HEK293T (cell line): Measurements from ENCODE around the gene GALNS.

ENCODE experiments used
- CTCF ChIA-PET: fragments of 350-600 bp; formaldehyde crosslinking; extraction: SDS; loops from one replicate; lab custom pipeline; 2021; ENCODE audit warnings: antibody characterized with exemption, inconsistent platforms; lab: Yijun Ruan, JAX
- POLR2A ChIA-PET: fragments of 350-600 bp; formaldehyde crosslinking; extraction: SDS; loops from one replicate; lab custom pipeline; 2020; ENCODE audit warnings: antibody characterized with exemption, inconsistent platforms; lab: Yijun Ruan, JAX
- DNase-seq: peaks from one replicate; pipeline ENCODE4 v3.0.0; 2012; ENCODE audit warnings: mixed read lengths; ENCODE audit errors: extremely low spot score
- ARNT ChIP-seq: fragments of 450-650 bp; IDR thresholded peaks from 2 replicates; pipeline ENCODE4 v1.6.1; 2017; ENCODE audit warnings: mild to moderate bottlenecking
- BHLHE40 ChIP-seq: fragments of 450-650 bp; IDR thresholded peaks from 2 replicates; pipeline ENCODE4 v1.6.1; 2016; ENCODE audit warnings: mild to moderate bottlenecking, moderate library complexity, borderline replicate concordance
- CTBP1 ChIP-seq: fragments of 450-650 bp; IDR thresholded peaks from 2 replicates; pipeline ENCODE4 v1.6.1; 2016; ENCODE audit warnings: borderline replicate concordance
- ELF4 ChIP-seq: fragments of 450-650 bp; IDR thresholded peaks from 2 replicates; pipeline ENCODE4 v1.6.1; 2017; ENCODE audit warnings: antibody characterized with exemption
- FOXA1 ChIP-seq: fragments of 450-650 bp; IDR thresholded peaks from 2 replicates; pipeline ENCODE4 v1.6.1; 2016; ENCODE audit warnings: mild to moderate bottlenecking
- FOXK2 ChIP-seq: fragments of 450-650 bp; IDR thresholded peaks from 2 replicates; pipeline ENCODE4 v1.6.1; 2016; ENCODE audit warnings: mild to moderate bottlenecking
- FOXM1 ChIP-seq: fragments of 450-650 bp; IDR thresholded peaks from 2 replicates; pipeline ENCODE4 v1.6.1; 2017; ENCODE audit warnings: mild to moderate bottlenecking, borderline replicate concordance
- HDGF ChIP-seq: fragments of 450-650 bp; IDR thresholded peaks from 2 replicates; pipeline ENCODE4 v1.6.1; 2017; ENCODE audit warnings: antibody characterized with exemption, borderline replicate concordance
- L3MBTL2 ChIP-seq: fragments of 450-650 bp; conservative IDR thresholded peaks from 2 replicates; pipeline ENCODE4 v1.6.1; 2016; ENCODE audit warnings: mild to moderate bottlenecking
- LEF1 ChIP-seq: fragments of 450-650 bp; IDR thresholded peaks from 2 replicates; pipeline ENCODE4 v1.6.1; 2017; ENCODE audit warnings: mild to moderate bottlenecking, borderline replicate concordance
- NFRKB ChIP-seq: fragments of 450-650 bp; IDR thresholded peaks from 2 replicates; pipeline ENCODE4 v1.6.1; 2016; ENCODE audit warnings: mild to moderate bottlenecking, moderate library complexity
- SP1 ChIP-seq: fragments of 450-650 bp; IDR thresholded peaks from 2 replicates; pipeline ENCODE4 v1.6.1; 2017
- SUZ12 ChIP-seq: fragments of 450-650 bp; IDR thresholded peaks from 2 replicates; pipeline ENCODE4 v1.6.1; 2016; ENCODE audit warnings: mild to moderate bottlenecking
- TARDBP ChIP-seq: fragments of 450-650 bp; IDR thresholded peaks from 2 replicates; pipeline ENCODE4 v1.6.1; 2016
- ZNF384 ChIP-seq: fragments of 450-650 bp; IDR thresholded peaks from 2 replicates; pipeline ENCODE4 v1.6.1; 2016
- TF ChIP-seq, protein P1 (sequence below): fragments of 450-650 bp; IDR thresholded peaks from 2 replicates; pipeline ENCODE4 v1.6.1; 2016

The GALNS gene

DNA sequence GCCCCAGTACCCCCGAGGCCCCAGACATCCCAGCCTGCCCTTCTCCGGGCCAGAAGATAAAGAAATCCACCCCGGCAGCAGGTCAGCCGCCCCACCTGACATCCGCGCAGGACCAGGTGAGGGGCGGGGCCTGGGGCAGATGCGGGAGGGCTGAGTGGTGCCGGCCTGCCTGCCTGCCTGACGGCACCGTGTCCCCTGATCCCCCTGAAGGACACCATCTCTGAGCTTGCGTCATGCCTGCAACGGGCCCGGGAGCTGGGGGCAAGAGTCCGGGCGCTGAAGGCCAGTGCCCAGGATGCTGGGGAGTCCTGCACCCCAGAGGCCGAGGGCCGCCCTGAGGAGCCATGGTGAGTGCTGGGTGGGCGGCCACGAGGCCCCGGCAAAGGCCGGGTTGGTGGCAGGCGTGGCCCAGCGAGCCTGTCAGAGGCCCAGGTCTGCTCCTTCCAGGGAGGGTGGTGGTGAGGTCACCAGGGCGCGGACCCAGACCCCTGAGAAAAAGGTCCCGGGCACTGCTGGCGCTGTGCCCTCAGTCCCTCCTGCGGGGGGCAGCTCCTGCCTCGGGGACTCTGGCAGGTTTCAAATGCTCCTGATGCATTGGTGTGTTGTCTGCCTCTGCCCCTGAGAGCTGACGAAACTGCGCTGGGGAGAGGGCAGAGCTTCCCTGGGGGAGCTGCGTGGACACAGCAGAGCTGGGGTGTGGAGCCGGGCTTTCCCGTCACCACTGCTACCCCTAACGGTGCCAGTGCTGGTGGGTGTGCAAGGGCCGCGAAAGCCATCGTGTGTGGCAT lies 52.0 kb downstream of the GALNS start:
- TF ChIP-seq SP1 (no peak), FOXA1 (no peak), L3MBTL2 (0 out of 2 replicates have a peak, but pooled peaks have one; percentile 9), BHLHE40 (no peak), HDGF (peak; percentile 41; the same call in 1 of the 2 replicates), ZNF384 (no peak), SUZ12 (no peak), ELF4 (no peak), CTBP1 (no peak), LEF1 (no peak), FOXK2 (no peak), FOXM1 (no peak), TARDBP (no peak)
- TF ChIP-seq, protein P1, sequence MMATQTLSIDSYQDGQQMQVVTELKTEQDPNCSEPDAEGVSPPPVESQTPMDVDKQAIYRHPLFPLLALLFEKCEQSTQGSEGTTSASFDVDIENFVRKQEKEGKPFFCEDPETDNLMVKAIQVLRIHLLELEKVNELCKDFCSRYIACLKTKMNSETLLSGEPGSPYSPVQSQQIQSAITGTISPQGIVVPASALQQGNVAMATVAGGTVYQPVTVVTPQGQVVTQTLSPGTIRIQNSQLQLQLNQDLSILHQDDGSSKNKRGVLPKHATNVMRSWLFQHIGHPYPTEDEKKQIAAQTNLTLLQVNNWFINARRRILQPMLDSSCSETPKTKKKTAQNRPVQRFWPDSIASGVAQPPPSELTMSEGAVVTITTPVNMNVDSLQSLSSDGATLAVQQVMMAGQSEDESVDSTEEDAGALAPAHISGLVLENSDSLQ = no peak
- DNase-seq = no peak
- ChIA-PET CTCF (no interaction called here), POLR2A (interaction anchor here (1.0 to 2.4 kb wide), 4 partner anchors 8 to 35 kb away, joined by 3 to 13 read pairs (median 4); partner anchors contain the start of gene APRT)

DNA sequence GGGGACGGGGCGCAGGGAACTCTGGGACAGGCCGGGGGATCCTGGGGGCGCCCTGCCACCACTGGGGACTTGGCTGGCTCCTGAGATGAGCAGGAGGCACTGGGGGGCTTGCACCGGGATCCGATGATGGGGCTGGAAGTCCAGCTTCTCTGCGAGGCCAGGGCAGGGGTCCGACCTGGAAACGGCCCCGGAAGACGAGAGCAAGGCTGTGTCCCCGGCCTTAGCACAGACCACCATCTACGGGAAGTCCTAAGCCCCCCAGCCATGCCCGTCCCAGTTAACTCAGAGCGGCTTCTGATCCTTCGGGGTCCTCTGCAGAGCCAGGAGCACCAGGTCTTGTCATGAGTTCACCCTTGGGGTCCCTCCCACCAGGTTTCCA lies 52.6 kb downstream of the GALNS start:
- POLR2A ChIA-PET = interaction anchor here (1.0 to 2.4 kb wide), 3 partner anchors 8 to 23 kb away, joined by 4 to 13 read pairs (median 5); partner anchors contain the start of gene APRT
- no peak for DNase-seq
- TF ChIP-seq FOXK2 (no peak), NFRKB (no peak)
- TF ChIP-seq, protein P1 = no peak
- CTCF ChIA-PET = no interaction called here

GRCh38 chr16:88803264-88803987 lies 53.3 kb downstream of the GALNS start, which contains the start of gene CDT1:
Gene CDT1 (plus strand): TSS chr16:88803789. CDS start chr16:88803832, 43 bp downstream.
- TF ChIP-seq FOXK2 = no peak
- TF ChIP-seq LEF1 = no peak; the same call in 1 of the 2 replicates
- no peak for TF ChIP-seq ELF4
- TF ChIP-seq, protein P1 = no peak
- TF ChIP-seq BHLHE40 = no peak
- TF ChIP-seq HDGF = no peak
- 0 out of 2 replicates have a peak, but pooled peaks have one; percentile 9 for TF ChIP-seq L3MBTL2
- TF ChIP-seq TARDBP = peak; percentile 92
- no peak for TF ChIP-seq SP1
- TF ChIP-seq ZNF384 = no peak
- TF ChIP-seq NFRKB = no peak
- TF ChIP-seq FOXA1 = no peak
- no peak for TF ChIP-seq CTBP1
- no peak for TF ChIP-seq SUZ12
- TF ChIP-seq ARNT = 0 out of 2 replicates have a peak, but pooled peaks have one; percentile 10
- TF ChIP-seq FOXM1 = no peak
- peak; percentile 96 for DNase-seq
- CTCF ChIA-PET = interaction anchor here (1.0 kb wide), 1 partner anchor 66 kb away, joined by 3 read pairs; no protein-coding TSS in a partner anchor
- POLR2A ChIA-PET = interaction anchor here (1.0 to 2.4 kb wide), 7 partner anchors 9 to 128 kb away, joined by 3 to 13 read pairs (median 3); partner anchors contain the start of genes APRT and PIEZO1

- POLR2A ChIA-PET = interaction anchor here (1.2 to 4.0 kb wide), 7 partner anchors 10 to 63 kb away, joined by 3 to 64 read pairs (median 7); partner anchors contain the start of genes APRT and PIEZO1
- no peak for DNase-seq
- TF ChIP-seq FOXA1 (no peak), L3MBTL2 (no peak), ARNT (no peak), HDGF (no peak), FOXK2 (no peak), BHLHE40 (no peak), NFRKB (no peak), ELF4 (no peak), FOXM1 (no peak), TARDBP (no peak), ZNF384 (no peak), LEF1 (no peak), SP1 (no peak), CTBP1 (no peak), SUZ12 (no peak)
- TF ChIP-seq, protein P1 = no peak
- CTCF ChIA-PET = interaction anchor here (0.6 kb wide), 1 partner anchor 9 kb away, joined by 4 read pairs; no protein-coding TSS in a partner anchor
Measured at GRCh38 chr16:88800277-88800592, 56.5 kb downstream of the GALNS start.
